K562 (cell line): Measurements from ENCODE around the gene BCR. TPM values are rescaled to one million over a fixed set of nuclear protein-coding genes. Genes with fewer than 3 reads are reported as not detected.
A peak's percentile ranks its signal among the peaks of the same experiment; 100 is the strongest.

ENCODE experiments used
- ATAC-seq: fragments of 200-7000 bp; cut with Tn5 transposase; 3 replicates; pipeline ENCODE4 v1.9.1; 2020; ENCODE audit warnings: moderate library complexity
- BruUV-seq: library from RNA; stranded (reverse); fragments of 400-500 nt; replicated peaks from 2 replicates; lab custom pipeline; 2021; lab: Mats Ljungman, UMichigan
- CTCF ChIA-PET: fragments of 300-600 bp; formaldehyde crosslinking; extraction: SDS; loops from one replicate; lab custom pipeline; 2021; ENCODE audit warnings: low intra/inter-chr PET ratio; lab: Yijun Ruan, JAX
- POLR2A ChIA-PET: fragments of 300-600, 350-650 bp; sonication (Branson Sonifier 250); formaldehyde crosslinking; extraction: SDS; loops from one replicate; lab custom pipeline; 2021; ENCODE audit warnings: antibody characterized with exemption, inconsistent platforms; lab: Yijun Ruan, JAX
- DNase-seq, 4 experiments: peaks; one replicate each; pipeline versions ENCODE4 v3.0.0 to v3.0.0-alpha.2; 2011 to 2018; ENCODE audit warnings: low spot score in 3 of 4, mixed read lengths in 3 of 4; ENCODE audit errors: extremely low read depth in 1 of 4
- FAIRE-seq: peaks from 2 replicates; lab custom pipeline; 2011; peaks lifted over from hg19 to GRCh38; lab: Jason Lieb, UNC
- H2AFZ ChIP-seq: 2 replicates; pipeline ENCODE4 v1.6.0; 2011; ENCODE audit warnings: low read depth, low read length, control low read depth, inconsistent platforms
- H3K27ac ChIP-seq: fragments of 200-600 bp; 3 replicates; pipeline ENCODE4 v1.8.0; 2011; ENCODE audit warnings: low read depth, mild to moderate bottlenecking, control low read depth, inconsistent platforms, low read length, moderate library complexity, mixed read lengths; ENCODE audit errors: extremely low read depth
- H3K27me3 ChIP-seq, 2 experiments: fragments of 300-600 bp in 1 of 2; 2 replicates in 1 of 2; 3 replicates in 1 of 2; pipeline versions ENCODE4 v1.6.0 to v1.8.0; 2011; ENCODE audit warnings: inconsistent platforms in 2 of 2, low read length in 2 of 2, mild to moderate bottlenecking in 1 of 2, mixed read lengths in 1 of 2, moderate library complexity in 1 of 2; ENCODE audit not compliant: control insufficient read depth in 2 of 2, insufficient read depth in 2 of 2
- H3K36me3 ChIP-seq: fragments of 300-600 bp; 3 replicates; pipeline ENCODE4 v1.8.0; 2011; ENCODE audit warnings: mild to moderate bottlenecking, low read length, inconsistent platforms; ENCODE audit not compliant: control insufficient read depth, insufficient read depth
- H3K4me1 ChIP-seq, 2 experiments: fragments of 200-600 bp in 1 of 2; replicated peaks in 1 of 2; 2 replicates in 1 of 2; 3 replicates in 1 of 2; pipeline versions ENCODE4 v1.5.1 to v1.8.0; 2011; ENCODE audit warnings: inconsistent platforms in 2 of 2, low read length in 2 of 2, mild to moderate bottlenecking in 1 of 2, mixed read lengths in 1 of 2, moderate library complexity in 1 of 2; ENCODE audit not compliant: control insufficient read depth in 2 of 2, insufficient read depth in 2 of 2
- H3K4me2 ChIP-seq: 2 replicates; pipeline ENCODE4 v1.6.1; 2011; ENCODE audit warnings: low read length, control low read depth, inconsistent platforms, mixed read lengths; ENCODE audit not compliant: insufficient read depth
- H3K4me3 ChIP-seq: fragments of 200-600 bp; sonication (generic), shearing (Covaris generic); 2 replicates; pipeline ENCODE4 v1.5.1; 2016; ENCODE audit warnings: control low read depth, inconsistent platforms
- H3K79me2 ChIP-seq: fragments of 200-600 bp; 3 replicates; pipeline ENCODE4 v1.8.0; 2011; ENCODE audit warnings: low read length, inconsistent platforms; ENCODE audit not compliant: control insufficient read depth, insufficient read depth
- H3K9ac ChIP-seq, 2 experiments: 2 replicates each; pipeline versions ENCODE4 v1.6.0 to v1.6.1; 2011; ENCODE audit warnings: low read depth in 2 of 2, low read length in 2 of 2, control low read depth in 1 of 2, inconsistent platforms in 1 of 2, mild to moderate bottlenecking in 1 of 2, mixed read lengths in 1 of 2; ENCODE audit not compliant: insufficient read depth in 1 of 2
- H3K9me1 ChIP-seq: one replicate; pipeline ENCODE4 v1.6.0; 2011; ENCODE audit warnings: inconsistent platforms, mild to moderate bottlenecking, low read length, moderate library complexity; ENCODE audit not compliant: control insufficient read depth, insufficient read depth
- H3K9me3 ChIP-seq: replicated peaks from 2 replicates; pipeline ENCODE4 v1.5.1; 2011; ENCODE audit warnings: low read depth, low read length, inconsistent platforms; ENCODE audit not compliant: control insufficient read depth, insufficient read depth
- H4K20me1 ChIP-seq: replicated peaks from 2 replicates; pipeline ENCODE4 v1.6.1; 2011; ENCODE audit warnings: low read length, inconsistent platforms, mixed read lengths; ENCODE audit not compliant: control insufficient read depth, insufficient read depth
- STAT6 ChIP-seq: sonication (generic); formaldehyde crosslinking; IDR thresholded peaks from 2 replicates; pipeline ENCODE4 v1.8.1; 2023; ENCODE audit warnings: mild to moderate bottlenecking, missing genetic modification reagents
- TRIM24 ChIP-seq, 2 experiments: fragments of 450-650 bp; IDR thresholded peaks; 2 replicates each; pipeline ENCODE4 v1.6.1; 2016
- ZEB2 ChIP-seq: fragments of 450-650 bp; IDR thresholded peaks from 2 replicates; pipeline ENCODE4 v1.6.1; 2016
- WGBS: fragments of 100-300 bp; shearing (Covaris generic); methylation state at CpG from one replicate; pipeline ENCODE4 v1.1.6; 2016; ENCODE audit warnings: low coverage, mixed read lengths; ENCODE audit not compliant: insufficient coverage; ENCODE audit errors: missing lambda C conversion rate; 5-methylcytosine and 5-hydroxymethylcytosine counted together
- in situ Hi-C: fragments of 300-500 bp; cut with MboI; formaldehyde crosslinking; loops from 4 replicates; pipeline ENCODE4 v1.15.0; 2018; ENCODE audit warnings: inconsistent platforms, mixed read lengths
- intact Hi-C: fragments of 100-400 bp; cut with micrococcal nuclease; formaldehyde crosslinking; loops from 2 replicates; pipeline ENCODE4 v1.14.2; 2022
- polyA plus RNA-seq, 8 experiments: library from polyadenylated mRNA; depleted of rRNA in 4 of 8; stranded (reverse) in 5 of 8; unstranded in 3 of 8; fragments of >200 nt; fragmentation: Nextera tagmentation in 2 of 8; fragmentation: Illumina TruSeq in 1 of 8; extraction: Ambion mirVana in 2 of 8; extraction: Trizol in 1 of 8; gene quantifications; 2 replicates each; pipeline versions ENCODE4 v1.2.1 to v1.2.3, GENCODE V29; 2011 to 2014; ENCODE audit warnings: inconsistent platforms in 1 of 8, missing spikeins in 1 of 8
- total RNA-seq, 7 experiments: library from RNA; depleted of rRNA in 6 of 7; stranded (reverse); fragments of >200 nt in 6 of 7; fragmentation: Illumina TruSeq in 2 of 7; extraction: Trizol in 2 of 7; gene quantifications; 2 replicates each; pipeline versions ENCODE4 v1.2.1 to v1.2.3, GENCODE V29; 2011 to 2021; ENCODE audit warnings: low replicate concordance in 1 of 7

Gene BCR
- total and polyA plus RNA-seq, 9 of the 15 experiments (the other 6 are each of a cell fraction or from before 2014, with no cell fraction given) = 0.41 to 150 (median 45.6) TPM

GRCh38 chr22:23234409-23235161 is 54.3 kb downstream of the BCR start (continued):
- TF ChIP-seq STAT6 (CRISPR knock-in tag) (peak; percentile 54; the same call in 1 of the 2 replicates), ZEB2 (no peak)

DNA sequence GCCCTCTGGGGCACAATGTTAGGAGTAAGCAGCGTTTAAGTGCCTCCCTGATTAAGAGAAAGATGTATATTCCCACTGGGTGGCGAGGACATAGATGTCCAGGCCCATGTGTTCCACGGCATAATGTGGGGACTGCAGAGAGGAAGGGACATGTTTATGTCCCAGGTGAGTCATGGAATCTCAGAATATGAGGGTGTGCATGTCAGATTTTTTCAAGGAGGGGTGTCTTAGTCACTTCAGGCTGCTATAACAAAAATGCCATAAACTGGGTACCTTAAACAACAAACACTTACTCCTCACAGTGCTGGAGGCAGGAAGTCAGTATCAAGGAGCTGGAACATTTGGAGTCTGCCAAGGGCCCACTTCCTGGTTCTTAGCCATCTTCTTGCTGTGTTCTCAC is 55.1 kb downstream of the BCR start:
- ATAC-seq (no peak), DNase-seq (peak in 3 of 4 experiments; percentile 61 to 67 (median 65)), FAIRE-seq (no peak)
- Histone ChIP-seq H3K4me1 (peaks cover 0 to 24% of the 10 kb centered on the region in 2 experiments; a peak in 3 of 5 replicates), H3K79me2 (peaks cover 89% of the 10 kb centered on the region), H3K27ac (no peak overlapping the region), H3K36me3 (peaks cover 9% of the 10 kb centered on the region; the same call in 2 of the 3 replicates), H4K20me1 (peaks cover 66% of the 10 kb centered on the region), H2AFZ (no peak overlapping the region), H3K4me3 (no peak overlapping the region), H3K9me1 (peaks cover 43% of the 10 kb centered on the region), H3K9ac (no peak overlapping the region), H3K4me2 (no peak overlapping the region), H3K9me3 (peaks cover 8% of the 10 kb centered on the region), H3K27me3 (no peaks in the 10 kb centered on the region)
- intact Hi-C loops = no loop called here
- 75% methylated on average over 3 of the region's 3 CpGs for WGBS
- CTCF ChIA-PET = no interaction called here
- in situ Hi-C loops = no loop called here
- POLR2A ChIA-PET = interaction anchor here (0.7 to 80.1 kb wide), 6 partner anchors 12 to 1287 kb away, joined by 3 to 3476 read pairs (median 4); partner anchors contain the start of genes BCR and RAB36
- no peak for TF ChIP-seq TRIM24 (IDR thresholded peaks at IDR 0.05)
- BruUV-seq = no TSS peak
